Gastroesophageal sphincter (tissue), 4 donors: Measurements from ENCODE around the gene XPO6. TPM values are rescaled to one million over a fixed set of nuclear protein-coding genes. Genes with fewer than 3 reads are reported as not detected.
"Not testable (repeated sequence)": the region's sequence is repeated elsewhere in the genome, so short reads cannot be mapped to it uniquely, and the experiment has no call there.

Experiments
- ATAC-seq: fragments of 150-250 bp; one replicate; pipeline ENCODE4 v1.9.1; 2016; ENCODE audit warnings: mild to moderate bottlenecking, moderate library complexity
- H3K27ac ChIP-seq, 4 donors: fragments of 200-600 bp; sonication (generic) in 3 of 4; 1 replicate in 3 of 4; 2 replicates in 1 of 4; pipeline ENCODE4 v1.5.1; 2016 to 2019
- H3K27me3 ChIP-seq: fragments of 200-600 bp; sonication (generic); one replicate; pipeline ENCODE4 v1.5.1; 2019
- H3K36me3 ChIP-seq, 2 donors: fragments of 200-600 bp; sonication (generic); one replicate each; pipeline ENCODE4 v1.5.1; 2019; ENCODE audit warnings: control low read depth in 1 of 2
- H3K4me1 ChIP-seq, 3 donors: fragments of 200-600 bp; sonication (generic); 1 replicate in 2 of 3; 2 replicates in 1 of 3; pipeline ENCODE4 v1.5.1; 2016 to 2019; ENCODE audit warnings: control low read depth in 2 of 3
- H3K4me3 ChIP-seq, 2 donors: fragments of 200-600 bp; sonication (generic); one replicate each; pipeline ENCODE4 v1.5.1; 2019; ENCODE audit warnings: mild to moderate bottlenecking in 1 of 2, moderate library complexity in 1 of 2
- H3K9me3 ChIP-seq, 3 donors: fragments of 200-600 bp; sonication (generic); one replicate each; pipeline ENCODE4 v1.5.1; 2017 to 2019; ENCODE audit warnings: control low read depth in 2 of 3
- CTCF ChIP-seq, 4 experiments: fragments of 200-600 bp in 2 of 4; fragments of 450-650 bp in 2 of 4; sonication (generic) in 1 of 4; IDR thresholded peaks; one replicate each; pipeline ENCODE4 v1.5.1; 2017 to 2019; ENCODE audit warnings: antibody characterized with exemption in 4 of 4, mild to moderate bottlenecking in 2 of 4, moderate library complexity in 2 of 4
- EP300 ChIP-seq: sonication (generic); formaldehyde crosslinking; IDR thresholded peaks from one replicate; pipeline ENCODE4 v1.6.1; 2017; ENCODE audit warnings: antibody characterized with exemption, mild to moderate bottlenecking
- POLR2A ChIP-seq, 2 donors: fragments of 450-650 bp; IDR thresholded peaks; one replicate each; pipeline ENCODE4 v1.6.1; 2017; ENCODE audit warnings: antibody characterized with exemption in 2 of 2, mild to moderate bottlenecking in 2 of 2, moderate library complexity in 1 of 2
- POLR2AphosphoS5 ChIP-seq: sonication (generic); formaldehyde crosslinking; IDR thresholded peaks from one replicate; pipeline ENCODE4 v1.6.1; 2017; ENCODE audit warnings: antibody characterized with exemption
- WGBS, 2 donors: methylation state at CpG; one replicate each; pipeline ENCODE4 v1.1.5; 2018; ENCODE audit warnings: low coverage in 1 of 2; 5-methylcytosine and 5-hydroxymethylcytosine counted together
- total RNA-seq, 4 donors: library from RNA; depleted of rRNA; stranded (reverse); fragments of >200 nt; gene quantifications; one replicate each; pipeline ENCODE4 v1.1.0, GENCODE V29; 2016

Gene XPO6
- total RNA-seq, 4 donors from 2014 or later = 35.3 to 80.2 (median 66.8) TPM

- Histone ChIP-seq H3K27ac (no peak overlapping the region), H3K4me3 (no peak overlapping the region), H3K4me1 (peaks cover 0 to 10% (median 0%) of the 10 kb centered on the region in 3 donors), H3K27me3 (no peaks in the 10 kb centered on the region), H3K36me3 (peaks cover 2 to 100% of the 10 kb centered on the region in 2 donors), H3K9me3 (no peaks in the 10 kb centered on the region)
- TF ChIP-seq EP300 (no peak), POLR2A (IDR thresholded peaks at IDR 0.05) (no peak), POLR2AphosphoS5 (no peak), CTCF (IDR thresholded peaks at IDR 0.05) (no peak)
- 100% methylated on average over 1 to 5 of the region's 16 CpGs for WGBS, 2 donors
- ATAC-seq = no peak
These were observed 86.2 kb downstream of the XPO6 start for GRCh38 chr16:28125592-28125991.

GRCh38 chr16:28121527-28121926 is 90.2 kb downstream of the XPO6 start:
- H3K9me3 ChIP-seq = no peaks in the 10 kb centered on the region
- 94 to 100% methylated on average over 2 of the region's 2 CpGs for WGBS, 2 donors
- no peak for ATAC-seq
- TF ChIP-seq EP300 (no peak), CTCF (IDR thresholded peaks at IDR 0.05) (no peak), POLR2A (IDR thresholded peaks at IDR 0.05) (no peak), POLR2AphosphoS5 (no peak)
- H3K27me3 ChIP-seq = no peaks in the 10 kb centered on the region
- H3K36me3 ChIP-seq = peaks cover 2 to 100% of the 10 kb centered on the region in 2 donors
- H3K4me3 ChIP-seq = no peak overlapping the region
- no peaks in the 10 kb centered on the region for H3K4me1 ChIP-seq
- H3K27ac ChIP-seq = no peak overlapping the region

GRCh38 chr16:28120754-28121153 is 91.0 kb downstream of the XPO6 start:
- TF ChIP-seq EP300 (no peak), POLR2A (IDR thresholded peaks at IDR 0.05) (no peak), POLR2AphosphoS5 (no peak)
- no peak overlapping the region for H3K4me3 ChIP-seq
- H3K27me3 ChIP-seq = no peaks in the 10 kb centered on the region
- H3K4me1 ChIP-seq = no peaks in the 10 kb centered on the region
- no peaks in the 10 kb centered on the region for H3K9me3 ChIP-seq
- 73 to 86% methylated on average over 3 of the region's 3 CpGs for whole genome bisulfite sequencing, 2 donors
- H3K36me3 ChIP-seq = peaks cover 2 to 100% of the 10 kb centered on the region in 2 donors
- H3K27ac ChIP-seq = no peak overlapping the region
- no peak for ATAC-seq

GRCh38 chr16:28118637-28119036 is 93.1 kb downstream of the XPO6 start:
- Histone ChIP-seq H3K27me3 (no peaks in the 10 kb centered on the region), H3K4me1 (no peaks in the 10 kb centered on the region), H3K9me3 (no peaks in the 10 kb centered on the region), H3K4me3 (no peak overlapping the region), H3K27ac (no peak overlapping the region), H3K36me3 (peaks cover 2 to 98% of the 10 kb centered on the region in 2 donors)
- TF ChIP-seq POLR2A (IDR thresholded peaks at IDR 0.05) = no peak
- no peak for TF ChIP-seq EP300
- TF ChIP-seq CTCF (IDR thresholded peaks at IDR 0.05) = no peak
- TF ChIP-seq POLR2AphosphoS5 = no peak
- WGBS, 2 donors = 40 to 50% methylated on average over 2 of the region's 2 CpGs
- no peak for ATAC-seq

GRCh38 chr16:28117168-28117565 is 94.6 kb downstream of the XPO6 start:
- Histone ChIP-seq H3K27ac (no peak overlapping the region), H3K4me1 (no peaks in the 10 kb centered on the region), H3K27me3 (no peaks in the 10 kb centered on the region), H3K4me3 (no peak overlapping the region), H3K36me3 (peaks cover 2 to 98% of the 10 kb centered on the region in 2 donors), H3K9me3 (no peaks in the 10 kb centered on the region)
- no peak for TF ChIP-seq CTCF (IDR thresholded peaks at IDR 0.05)
- no peak for TF ChIP-seq POLR2AphosphoS5
- no peak for TF ChIP-seq POLR2A (IDR thresholded peaks at IDR 0.05)
- TF ChIP-seq EP300 = no peak
- ATAC-seq = no peak
- 78 to 81% methylated on average over 6 of the region's 6 CpGs for WGBS, 2 donors

- not testable (repeated sequence) for H3K9me3 ChIP-seq, H3K4me1 ChIP-seq, H3K27ac ChIP-seq, H3K4me3 ChIP-seq, H3K27me3 ChIP-seq, ATAC-seq
- WGBS, 2 donors = 92% methylated on average over 5 of the region's 6 CpGs; no CpG with 5 or more reads in 1 of the 2 donors
- H3K36me3 ChIP-seq = peaks cover 2 to 98% of the 10 kb centered on the region in 2 donors
These were observed 95.9 kb downstream of the XPO6 start for GRCh38 chr16:28115866-28116265.
